Stimulated activated CD4-positive, alpha-beta T cell treated with anti-CD3 and anti-CD28 coated beads, Interleukin-15, amount 100 ng/mL, for 24 hours (primary cell): ENCODE data around the gene PHGDH.
"Not testable (repeated sequence)": the region's sequence is repeated elsewhere in the genome, so short reads cannot be mapped to it uniquely, and the experiment has no call there.

ENCODE experiments used
- DNase-seq: peaks from one replicate; pipeline ENCODE4 v3.0.0-alpha.2; 2020

PHGDH gene

DNA sequence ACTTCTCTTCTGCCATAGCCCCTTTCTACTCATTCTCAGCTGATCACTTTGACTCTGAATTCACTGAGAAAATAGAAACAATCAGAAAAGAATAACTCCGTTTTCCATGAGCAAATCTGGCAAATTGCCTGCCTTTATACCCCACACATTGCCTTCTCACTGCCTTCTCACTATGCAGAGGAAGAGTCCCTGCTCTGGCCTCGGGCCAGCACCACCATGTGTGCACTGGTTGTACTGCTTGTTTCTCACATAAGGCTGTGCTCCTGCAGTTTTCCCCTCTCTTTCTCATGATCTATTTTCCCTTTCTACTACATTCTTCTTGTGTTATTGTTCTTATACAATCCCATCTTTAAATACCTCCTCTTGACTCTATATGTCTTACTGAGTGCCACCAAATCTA, 59.3 kb downstream of the PHGDH start:
- DNase-seq: no peak

DNA sequence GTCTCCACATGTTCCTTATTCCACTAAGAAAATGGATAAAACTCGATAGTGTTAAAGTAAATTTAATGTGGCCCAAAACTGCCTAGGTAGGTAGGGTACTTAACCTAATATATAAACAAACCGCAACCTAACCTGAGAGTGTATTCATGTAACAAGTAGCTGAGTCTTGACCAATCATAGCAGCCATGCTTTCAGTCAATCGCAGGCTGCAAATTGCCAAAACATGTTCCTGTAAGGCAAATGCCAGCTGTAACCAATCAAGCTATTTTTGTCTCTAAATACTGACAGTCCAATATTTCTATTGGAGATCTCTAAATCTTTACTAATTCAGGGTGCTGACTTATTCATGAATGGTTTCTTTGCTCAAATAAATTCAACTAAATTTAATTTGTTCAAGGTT, 60.0 kb downstream of the PHGDH start:
- DNase-seq: no peak

DNA sequence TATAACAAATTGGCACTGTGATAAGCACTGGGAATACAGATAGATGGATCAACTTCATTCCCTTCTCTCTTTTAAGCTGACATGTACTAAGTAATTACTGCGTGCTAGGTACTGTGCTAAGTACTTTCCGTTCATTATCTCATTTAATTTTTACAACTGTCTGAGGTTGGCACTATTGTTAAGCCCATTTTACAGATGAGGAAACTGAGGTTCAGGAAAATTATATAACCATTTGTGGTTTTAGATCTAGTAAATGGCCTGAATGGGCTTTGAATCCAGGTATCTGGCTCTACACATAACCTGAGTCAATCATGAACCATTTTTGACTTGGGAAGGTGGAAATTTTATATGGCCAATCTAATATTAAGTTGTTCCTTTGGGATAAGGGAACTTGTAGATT, 60.6 kb downstream of the PHGDH start:
- no peak for DNase-seq

DNA sequence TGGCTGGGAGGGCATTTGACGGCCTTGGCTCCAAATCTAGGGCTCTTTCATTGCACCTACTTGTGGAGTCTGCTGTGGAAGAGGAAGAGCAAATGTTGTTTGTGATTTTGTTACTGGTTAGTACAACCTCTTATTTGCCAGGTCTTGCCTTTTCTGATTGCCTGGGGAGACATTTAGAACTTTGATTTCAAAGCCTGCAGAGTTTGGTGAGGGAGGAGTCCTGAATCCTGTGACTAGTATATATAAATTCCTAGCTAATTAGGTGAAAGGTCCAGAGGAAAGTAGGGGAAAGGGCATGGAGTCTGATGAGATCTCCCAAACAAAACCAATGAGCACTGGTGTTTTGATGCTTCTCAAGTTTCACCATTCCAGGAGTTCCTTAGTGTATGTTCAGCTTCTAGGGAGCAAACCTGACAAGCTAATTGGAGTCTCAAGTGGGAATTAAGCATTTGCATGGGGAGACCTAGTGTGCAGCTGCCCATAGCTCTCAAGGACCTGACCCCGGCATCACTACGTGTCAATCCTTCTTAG, 62.0 kb downstream of the PHGDH start:
- no peak for DNase-seq

DNA sequence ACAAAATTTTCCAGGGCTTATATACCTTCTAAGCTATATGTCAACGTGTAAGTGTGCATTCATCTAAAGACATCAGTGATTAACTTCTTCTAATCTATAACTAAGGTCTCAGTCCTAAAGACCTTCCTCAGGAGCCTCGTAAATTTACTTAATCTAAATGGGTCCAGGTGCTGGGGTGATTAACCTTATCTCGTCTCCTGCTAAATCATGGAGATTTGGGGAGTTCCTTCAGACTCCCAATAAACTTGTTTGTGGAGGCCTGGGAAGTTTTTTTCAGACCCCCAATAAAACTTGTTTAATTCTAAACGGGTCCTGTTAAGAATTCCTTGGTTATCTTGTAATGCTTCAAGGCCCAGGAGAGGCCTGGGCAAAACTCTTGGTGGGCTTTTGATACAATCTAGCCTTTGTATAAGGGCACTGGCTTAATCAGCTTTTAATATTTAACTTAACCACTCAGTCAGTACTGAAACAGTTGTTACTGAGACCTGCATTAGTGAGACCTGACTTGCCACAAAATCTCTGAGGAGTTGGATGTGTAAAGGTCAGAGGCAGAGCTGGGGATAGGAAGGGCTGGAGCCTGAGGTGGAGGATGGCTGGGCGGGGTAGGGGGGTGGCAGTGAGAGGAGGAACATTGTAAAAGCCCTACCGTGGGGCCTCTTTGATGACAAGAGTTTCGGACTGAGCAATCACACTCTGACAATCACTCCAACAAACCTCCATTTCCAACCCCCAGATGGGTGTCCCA, 63.2 kb downstream of the PHGDH start:
- no peak for DNase-seq

DNA sequence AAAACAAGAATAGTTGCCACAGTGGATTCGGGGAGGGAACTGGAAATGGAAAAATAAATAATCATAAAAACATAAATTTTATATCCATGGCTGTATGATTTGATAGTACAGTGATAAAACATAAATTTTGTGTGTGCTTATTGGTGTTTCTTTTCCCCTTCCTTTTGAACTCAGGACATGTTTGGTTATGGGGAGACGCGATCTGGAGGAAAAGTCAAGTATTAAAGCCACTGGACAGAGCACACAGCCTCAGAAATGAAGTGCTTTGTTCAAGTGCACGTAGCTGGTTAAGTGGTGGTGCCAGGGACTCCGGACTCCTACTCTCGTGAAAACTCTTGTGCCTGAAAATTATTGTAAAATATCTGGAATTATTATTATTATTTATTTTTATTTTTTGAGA, 66.6 kb downstream of the PHGDH start:
- DNase-seq: no peak

DNA sequence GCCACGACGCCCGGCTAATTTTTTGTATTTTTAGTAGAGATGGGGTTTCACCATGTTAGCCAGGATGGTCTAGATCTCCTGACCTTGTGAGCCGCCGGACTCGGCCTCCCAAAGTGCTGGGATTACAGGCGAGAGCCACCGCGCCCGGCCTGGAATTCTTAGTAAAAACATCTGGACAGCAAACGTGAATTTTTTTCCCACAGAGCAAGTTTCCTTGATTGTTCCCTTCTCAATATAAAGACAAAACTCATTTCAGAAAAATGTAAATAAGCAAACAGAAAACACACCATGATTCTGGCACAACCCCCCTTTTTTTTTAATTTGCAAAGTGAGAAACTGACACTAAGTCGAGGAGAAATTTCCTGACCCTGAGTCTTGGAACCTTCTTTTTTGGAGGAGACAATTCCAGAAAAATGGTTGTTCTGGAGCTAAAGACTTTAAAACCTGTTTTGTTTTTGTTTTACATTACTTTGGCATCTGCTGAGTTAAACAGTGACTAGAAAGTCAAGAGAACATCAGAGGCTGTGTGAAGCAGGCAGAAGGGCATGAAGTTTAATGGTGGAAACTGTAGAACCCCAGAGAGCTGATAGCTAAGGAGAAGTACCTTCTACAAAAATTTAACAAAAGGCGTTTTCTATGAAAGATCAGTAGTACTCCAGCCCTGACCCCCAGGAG, 67.3 kb downstream of the PHGDH start:
- no peak for DNase-seq

DNA sequence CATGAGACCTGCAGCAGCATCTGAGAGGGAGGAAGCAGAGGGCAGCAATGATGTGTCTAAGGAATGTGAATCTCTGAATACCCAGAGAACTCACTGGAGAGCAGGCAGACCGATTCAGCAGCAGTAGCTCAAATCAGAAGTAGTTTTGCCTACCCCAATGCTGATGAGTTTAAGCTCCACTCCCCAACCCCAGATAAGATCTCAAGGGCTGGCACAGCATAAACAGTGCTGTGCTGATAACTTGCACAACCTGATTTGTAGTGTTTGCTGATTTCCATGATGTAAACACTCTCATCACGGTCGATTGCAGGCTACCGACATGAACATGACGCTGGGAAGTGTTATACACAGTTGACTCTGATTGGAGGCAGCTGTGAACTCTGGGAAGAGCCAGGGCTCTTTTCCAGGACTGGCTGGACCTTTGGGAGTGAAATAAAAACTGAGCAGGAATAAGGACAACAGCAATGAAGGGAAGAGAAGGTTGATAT, 68.2 kb downstream of the PHGDH start:
- DNase-seq: no peak

DNA sequence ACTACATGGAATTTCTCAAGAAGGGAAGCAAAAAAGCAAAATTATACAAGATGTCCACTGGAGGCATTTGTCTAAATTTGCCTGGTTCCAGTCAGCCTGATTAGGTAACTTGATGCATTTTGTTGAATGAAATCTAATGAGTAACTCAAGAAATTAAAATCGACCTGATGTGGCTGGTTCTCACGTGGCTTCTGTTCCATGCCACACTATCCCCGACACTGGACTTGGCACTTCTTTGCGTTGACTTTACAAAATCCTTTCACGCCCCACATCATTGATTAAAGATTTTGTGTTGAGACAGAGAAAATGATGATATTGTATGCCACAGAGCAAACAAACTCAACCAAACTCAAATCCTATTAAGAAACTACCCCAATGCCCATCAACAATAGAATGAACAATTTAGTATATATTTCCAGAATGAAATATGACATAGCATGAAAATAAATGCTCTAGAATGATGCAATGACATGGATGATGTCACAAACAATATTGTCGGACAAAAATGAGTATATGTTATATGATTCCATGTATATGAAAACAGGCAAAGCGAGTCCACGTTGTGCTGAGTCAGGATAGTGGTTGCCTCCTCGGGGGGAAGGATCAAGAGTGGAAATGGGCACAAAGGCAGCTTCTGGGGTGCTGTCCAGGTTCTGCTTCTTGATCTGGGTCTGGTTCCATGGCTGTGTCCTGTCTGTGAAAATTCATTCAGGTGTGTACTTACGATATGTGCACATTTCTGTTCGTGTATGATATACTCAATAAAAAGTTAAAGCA, 69.9 kb downstream of the PHGDH start:
- DNase-seq: no peak

DNA sequence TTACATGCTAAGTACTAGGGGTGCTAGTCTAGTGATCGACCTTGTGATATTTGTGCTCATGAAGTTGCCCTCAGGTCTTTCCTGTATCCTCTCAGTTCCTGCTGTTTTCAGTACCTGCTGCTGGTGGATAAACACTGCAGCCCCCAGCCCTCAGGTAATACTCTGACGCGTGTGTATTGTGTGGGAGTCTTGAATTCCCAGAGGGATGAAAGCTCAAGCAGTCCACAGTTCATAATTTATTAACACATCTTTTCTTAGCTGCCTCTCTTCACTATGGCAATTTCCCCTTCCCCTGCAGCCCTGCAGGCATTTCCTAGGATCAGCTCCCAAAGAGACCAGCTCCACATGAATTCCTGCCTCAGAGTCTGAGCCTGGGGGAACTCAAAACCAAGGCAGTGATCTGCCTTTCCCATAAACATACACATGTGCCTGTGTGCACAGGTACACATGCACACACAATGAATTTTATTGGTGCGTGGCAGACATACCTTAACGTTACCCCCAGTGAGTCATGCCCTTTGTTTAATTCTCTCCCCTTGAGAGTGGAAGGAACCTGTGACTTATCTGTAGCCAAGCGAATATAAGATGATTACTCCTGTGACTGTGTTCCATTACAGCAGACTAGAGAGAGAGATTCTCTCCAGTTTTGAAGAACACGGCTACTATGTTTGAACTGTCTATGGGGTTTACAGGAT, 71.0 kb downstream of the PHGDH start:
- no peak for DNase-seq

DNA sequence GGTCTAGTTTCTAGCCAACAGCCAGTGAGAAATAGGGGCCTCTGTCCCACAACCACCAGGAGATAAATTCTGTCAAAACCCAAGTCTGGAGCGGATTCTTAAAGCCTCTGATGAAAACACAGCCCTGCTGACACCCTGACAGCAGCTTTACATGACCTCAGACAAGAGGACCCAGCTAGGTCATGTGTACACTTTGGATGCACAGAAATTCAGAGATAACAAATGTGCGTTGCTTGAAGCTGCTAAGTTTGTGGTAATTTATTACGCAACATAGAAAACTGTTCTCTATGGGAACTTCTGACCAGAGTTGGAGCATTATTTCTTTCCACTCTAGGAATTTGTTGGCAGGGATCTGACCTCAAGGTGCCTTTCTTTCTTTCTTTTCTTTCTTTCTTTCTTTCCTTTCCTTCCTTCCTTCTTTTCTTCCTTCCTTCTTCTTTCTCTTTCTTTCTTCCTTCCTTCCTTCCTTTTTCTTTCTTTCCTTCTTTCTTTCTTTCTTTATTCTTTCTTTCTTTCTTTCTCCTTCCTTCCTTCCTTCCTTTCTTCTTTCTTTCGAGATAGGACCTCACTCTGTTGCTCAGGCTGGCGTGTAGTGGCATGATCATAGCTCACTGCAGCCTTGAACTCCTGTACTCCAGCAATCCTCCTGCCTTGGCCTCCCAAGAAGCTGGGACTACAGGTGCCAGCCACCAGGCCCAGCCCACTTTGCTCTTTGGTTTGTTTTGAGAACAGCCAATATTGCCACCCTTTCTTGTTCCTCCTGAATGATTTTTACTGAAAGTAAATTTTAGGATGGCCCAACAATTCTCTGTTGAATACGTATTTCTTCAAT, 71.8 kb downstream of the PHGDH start:
- DNase-seq: no peak

DNA sequence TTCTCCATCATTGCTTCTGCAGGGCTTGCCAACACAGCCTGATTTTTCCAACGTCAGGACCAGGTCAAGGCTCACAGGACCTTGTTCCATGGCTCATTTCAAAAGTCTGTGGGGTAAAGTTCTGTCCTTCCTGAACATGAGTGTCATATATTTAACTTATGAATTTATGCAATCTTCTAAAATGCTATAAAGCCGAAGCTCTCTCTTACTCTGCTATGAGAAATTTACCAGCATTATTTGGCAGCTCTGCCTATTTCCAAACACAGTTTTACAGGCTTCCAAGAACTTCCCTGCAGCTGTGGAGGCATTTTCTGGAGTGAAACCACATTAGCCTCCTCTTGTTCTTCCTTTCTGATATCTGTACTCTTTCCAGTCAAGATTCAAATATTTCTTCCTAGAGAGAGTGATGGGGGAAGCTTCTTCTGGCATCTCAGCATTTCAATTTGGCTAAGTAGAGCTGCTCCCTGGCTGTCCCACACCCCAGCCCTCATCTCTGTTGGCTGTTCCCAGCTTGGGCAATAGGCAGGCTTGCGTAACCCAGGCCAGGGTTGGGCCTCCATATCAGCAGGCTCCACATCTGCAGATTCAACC, 72.6 kb downstream of the PHGDH start:
- DNase-seq: no peak

DNA sequence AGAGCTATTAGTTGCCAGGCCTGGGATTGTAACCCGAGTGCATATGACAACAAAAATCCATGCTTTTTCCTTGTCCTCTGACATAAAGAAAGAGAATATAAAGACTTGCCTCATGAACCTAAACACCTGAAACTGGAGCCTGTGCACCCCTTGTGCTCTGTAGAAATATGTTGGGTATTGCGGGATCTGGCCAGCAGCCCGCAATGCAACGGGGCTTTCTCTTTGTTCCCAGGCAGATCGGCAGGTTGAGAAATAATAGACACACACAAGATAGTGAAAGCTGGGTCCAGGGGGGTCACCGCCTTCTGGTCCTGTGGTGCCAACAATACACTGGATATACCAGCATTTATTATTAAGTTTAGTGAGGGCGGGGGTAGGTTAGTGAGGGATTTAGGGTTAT, 74.3 kb downstream of the PHGDH start:
- not testable (repeated sequence) for DNase-seq

DNA sequence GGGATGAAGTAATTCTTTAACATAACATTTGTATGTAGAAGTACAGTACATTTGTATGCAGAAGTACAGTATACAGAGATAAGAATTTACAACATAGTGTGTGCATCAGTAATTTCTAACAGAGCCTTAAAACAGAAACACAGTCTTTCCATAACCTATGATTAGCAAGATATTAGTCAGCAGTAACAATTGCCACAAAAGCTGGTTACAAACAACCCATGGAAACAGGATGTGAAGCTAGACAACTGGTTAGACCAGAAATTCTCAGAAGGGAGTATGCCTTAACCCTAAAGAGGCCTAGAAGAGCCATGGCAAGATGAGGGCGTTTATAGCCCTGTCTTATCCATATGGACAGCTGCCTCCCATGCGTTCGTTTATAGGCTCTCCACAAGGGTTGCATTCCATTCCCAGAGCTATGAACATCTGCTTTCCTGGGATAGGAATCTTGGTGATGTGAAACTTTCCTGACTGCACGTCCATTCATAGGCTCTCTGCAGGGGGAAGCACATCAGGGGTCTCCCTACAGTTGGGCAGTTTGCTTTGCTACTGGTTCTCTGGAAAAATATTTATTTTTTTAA, 74.8 kb downstream of the PHGDH start:
- DNase-seq: not testable (repeated sequence)

DNA sequence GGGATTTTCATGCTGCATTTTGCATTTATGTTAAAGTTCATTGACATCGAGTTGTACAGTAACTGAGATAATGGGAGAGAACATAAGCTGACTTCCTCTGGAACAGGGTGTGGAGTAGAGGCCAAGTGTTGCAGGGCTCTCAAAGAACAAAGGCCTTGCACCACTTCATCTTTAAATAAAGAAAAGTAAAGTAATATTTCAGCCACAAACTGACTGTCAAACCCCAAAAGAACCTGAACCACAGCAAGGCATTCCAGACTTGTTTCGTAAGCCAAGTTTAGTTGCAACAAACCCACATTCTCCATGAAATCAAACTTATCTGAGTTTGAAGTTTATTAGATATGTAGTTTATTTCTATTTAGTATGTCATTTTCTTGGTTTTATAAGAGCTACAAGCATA, 76.0 kb downstream of the PHGDH start:
- no peak for DNase-seq

DNA sequence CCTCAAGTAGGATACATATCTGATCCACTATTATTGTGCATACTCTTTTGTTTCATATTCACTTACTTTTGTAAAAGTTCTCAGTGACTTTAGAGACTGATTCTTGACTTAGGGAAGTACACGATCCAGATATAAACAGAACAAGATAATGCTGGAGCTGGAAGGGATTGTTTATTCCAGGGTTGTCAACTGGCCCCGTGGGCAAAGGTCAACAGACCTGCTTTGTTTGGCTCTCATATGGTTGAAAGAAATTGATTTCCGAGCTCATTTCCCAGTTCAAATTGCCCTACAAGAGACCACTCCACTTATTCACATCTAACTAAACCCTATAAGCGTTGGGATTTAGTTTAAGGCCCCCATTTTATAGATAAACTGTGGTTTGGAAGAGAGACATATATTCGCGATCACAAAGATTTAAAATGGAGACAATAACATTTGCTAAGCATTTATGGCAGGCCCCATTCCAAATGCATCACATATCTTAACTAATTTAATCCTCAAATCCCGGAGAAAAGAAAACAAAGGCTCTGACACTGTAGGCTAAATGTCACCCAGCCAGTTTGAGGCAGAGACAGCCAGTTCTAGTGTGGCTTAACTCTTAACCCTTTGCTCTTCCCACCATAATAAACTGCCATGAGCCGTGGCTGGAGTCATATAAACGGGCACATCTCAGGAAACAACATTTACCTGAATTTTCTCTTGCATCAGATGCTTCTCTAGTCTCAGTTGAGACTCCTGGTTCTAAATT, 78.9 kb downstream of the PHGDH start:
- DNase-seq: no peak

DNA sequence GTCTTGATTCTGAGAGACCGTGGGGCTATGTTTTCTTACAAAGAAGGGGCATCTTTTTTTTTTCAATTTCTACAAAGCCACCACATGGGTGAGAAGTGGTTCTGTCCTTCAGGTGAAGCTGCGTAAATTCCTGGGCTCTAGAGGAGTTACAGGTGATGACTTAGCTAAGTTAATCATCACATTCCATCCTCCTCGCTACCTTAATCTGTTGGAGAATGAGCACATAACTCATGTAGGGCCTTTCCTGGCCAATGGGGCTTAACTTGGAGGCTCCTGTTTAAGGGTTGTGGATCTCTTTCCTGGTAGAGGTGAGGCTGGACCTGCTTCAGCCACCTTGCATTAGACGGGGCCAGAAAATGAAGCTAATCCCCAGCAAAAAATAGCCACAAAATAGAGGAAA, 79.6 kb downstream of the PHGDH start:
- DNase-seq: no peak
